ENCODE measurements around the gene SPATA3. TPM values are rescaled to one million over a fixed set of nuclear protein-coding genes. Genes with fewer than 3 reads are reported as not detected.

SPATA3 gene
- total and polyA plus RNA-seq, 2 of the 13 experiments (the other 11 are each of a cell fraction or from before 2014, with no cell fraction given) = not detected

GRCh38 chr2:231056453-231057416 is 60.8 kb downstream of the SPATA3 start, which contains the start of gene PSMD1 (continued):
- no peak for TF ChIP-seq TBP (CRISPR knock-in tag; IDR thresholded peaks at IDR 0.05)
- peak; percentile 95 for TF ChIP-seq TARDBP (CRISPR knock-in tag; IDR thresholded peaks at IDR 0.05)
- TF ChIP-seq ZNF800 (CRISPR knock-in tag; IDR thresholded peaks at IDR 0.05) = no peak
- 0 out of 2 replicates have a peak, but pooled peaks have one; percentile 7 for TF ChIP-seq ARNTL (CRISPR knock-in tag; IDR thresholded peaks at IDR 0.05)
- TF ChIP-seq SATB2 (CRISPR knock-in tag; IDR thresholded peaks at IDR 0.05) = no peak
- TF ChIP-seq DBP (CRISPR knock-in tag; IDR thresholded peaks at IDR 0.05; ENCODE audit: not compliant biosample characterization) = no peak
- no peak for TF ChIP-seq ZNF616 (CRISPR knock-in tag; IDR thresholded peaks at IDR 0.05; ENCODE audit: low read depth)
- TF ChIP-seq ZNF569 (CRISPR knock-in tag; IDR thresholded peaks at IDR 0.05; ENCODE audit: borderline replicate concordance) = no peak; the same call in 1 of the 2 replicates
- peak; percentile 52 for TF ChIP-seq TGIF2 (CRISPR knock-in tag; IDR thresholded peaks at IDR 0.05)
- no peak for TF ChIP-seq SMAD1 (CRISPR knock-in tag; IDR thresholded peaks at IDR 0.05; ENCODE audit: borderline replicate concordance, low read depth)
- peak; percentile 85; the same call in 1 of the 2 replicates for TF ChIP-seq ZNF691 (CRISPR knock-in tag; IDR thresholded peaks at IDR 0.05; ENCODE audit: borderline replicate concordance, low read depth)
- TF ChIP-seq IKZF5 (CRISPR knock-in tag; IDR thresholded peaks at IDR 0.05) = peak; percentile 86; the same call in 1 of the 2 replicates
- peak in 1 of 2 experiments; percentile 28; a peak in 1 of 4 replicates for TF ChIP-seq EP300 (IDR thresholded peaks at IDR 0.05; ENCODE audit: low read depth in 2 of 2, low read length in 2 of 2)
- peak; percentile 9; the same call in 1 of the 2 replicates for TF ChIP-seq EP300 (CRISPR knock-in tag; IDR thresholded peaks at IDR 0.05; ENCODE audit: borderline replicate concordance)
- TF ChIP-seq DRAP1 (CRISPR knock-in tag; IDR thresholded peaks at IDR 0.05) = peak; percentile 48; the same call in 1 of the 2 replicates
- TF ChIP-seq CENPBD1 (CRISPR knock-in tag; IDR thresholded peaks at IDR 0.05; ENCODE audit: borderline replicate concordance, low read depth) = no peak
- TF ChIP-seq BCLAF1 (IDR thresholded peaks at IDR 0.05) = no peak
